Right hindlimb (tissue), 1 donor: ENCODE measurements around the gene AADACL3.

ENCODE experiments used
- DNase-seq: peaks from one replicate; pipeline ENCODE4 v3.0.0-alpha.2; 2018

Gene AADACL3

DNA sequence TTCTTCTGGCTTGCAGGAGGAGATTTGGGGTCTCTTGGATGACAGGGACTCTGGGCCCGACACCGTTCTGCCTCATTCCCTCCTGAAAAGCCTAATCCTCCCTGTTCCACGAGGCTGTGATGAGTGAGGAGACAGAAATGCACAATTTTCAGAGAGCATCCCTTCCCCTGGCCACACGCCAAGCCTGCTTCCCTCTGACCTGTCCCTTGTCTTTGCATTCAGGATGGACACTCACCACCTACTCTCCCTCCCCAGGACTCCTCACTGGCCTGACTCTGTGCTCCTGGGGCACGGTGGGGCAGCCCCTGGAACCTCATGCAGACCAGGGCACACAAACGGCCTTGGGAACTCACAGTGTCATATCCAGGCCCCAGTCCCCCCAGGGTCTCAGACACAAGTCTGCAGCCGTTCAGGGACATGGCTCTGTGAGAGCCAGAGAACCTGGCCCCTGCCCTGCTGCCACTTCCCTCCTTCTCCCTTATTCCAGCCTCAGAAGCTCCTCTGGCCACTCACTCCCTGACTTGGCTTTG lies 54.1 kb downstream of the AADACL3 start:
- no peak for DNase-seq

DNA sequence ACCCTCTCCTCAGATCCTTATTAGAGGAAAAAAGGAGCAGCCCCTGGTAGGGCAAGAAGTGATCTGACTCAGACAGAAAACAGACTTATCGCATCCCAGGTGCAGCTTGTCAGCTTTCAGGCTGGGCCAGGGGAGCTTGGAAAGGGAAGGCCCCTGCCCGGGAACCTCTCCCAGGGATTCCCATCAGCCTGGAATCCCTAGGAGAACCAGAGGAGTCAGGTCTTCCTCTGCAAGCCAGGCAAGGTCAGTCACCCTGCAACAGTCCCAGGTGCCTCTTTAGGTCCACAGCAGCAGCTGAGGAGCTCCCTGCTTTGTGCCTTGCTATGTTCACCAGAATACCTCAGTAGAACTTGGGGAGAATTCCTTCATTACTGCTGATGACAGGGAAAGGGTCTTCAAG lies 54.7 kb downstream of the AADACL3 start:
- DNase-seq, result no peak

DNA sequence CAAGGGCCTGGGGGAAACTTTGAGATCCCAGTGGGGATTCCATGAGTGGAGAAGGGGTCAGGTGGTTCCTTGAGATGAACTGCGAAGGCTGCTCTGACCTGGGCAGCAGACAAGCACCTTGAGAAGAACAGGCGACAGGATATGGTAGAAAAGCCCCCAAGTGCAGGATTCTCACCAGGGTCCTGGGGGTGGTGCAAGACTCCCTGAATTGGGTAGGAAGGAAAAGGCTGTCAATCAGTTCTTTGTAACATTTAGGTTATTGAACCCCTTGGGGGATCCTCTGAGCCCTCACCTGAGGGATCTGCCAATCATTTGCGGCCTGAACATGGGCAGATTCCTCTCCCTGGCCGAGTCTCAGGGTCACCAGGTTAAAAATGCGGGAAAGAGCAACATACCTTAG lies 55.3 kb downstream of the AADACL3 start:
- no peak for DNase-seq

DNA sequence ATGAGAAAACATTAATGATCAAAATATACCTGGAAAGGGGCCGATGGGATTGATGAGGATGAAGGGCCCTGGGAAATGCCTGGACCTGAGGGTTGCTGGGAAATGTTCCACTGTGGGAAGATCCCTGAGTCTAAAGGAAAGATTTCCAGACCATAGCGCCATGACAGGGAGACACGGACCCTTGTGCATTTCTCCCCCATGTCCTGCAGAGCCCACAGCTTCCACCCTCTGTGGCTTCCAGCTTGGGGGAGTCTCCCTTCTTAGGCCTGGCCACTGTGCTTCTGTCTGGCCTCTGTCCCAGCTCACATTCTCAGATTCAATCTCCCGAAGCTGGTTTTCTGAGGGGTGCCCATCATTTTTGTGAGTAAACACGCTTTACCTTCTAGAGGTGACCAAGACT lies 56.6 kb downstream of the AADACL3 start:
- DNase-seq, result no peak

DNA sequence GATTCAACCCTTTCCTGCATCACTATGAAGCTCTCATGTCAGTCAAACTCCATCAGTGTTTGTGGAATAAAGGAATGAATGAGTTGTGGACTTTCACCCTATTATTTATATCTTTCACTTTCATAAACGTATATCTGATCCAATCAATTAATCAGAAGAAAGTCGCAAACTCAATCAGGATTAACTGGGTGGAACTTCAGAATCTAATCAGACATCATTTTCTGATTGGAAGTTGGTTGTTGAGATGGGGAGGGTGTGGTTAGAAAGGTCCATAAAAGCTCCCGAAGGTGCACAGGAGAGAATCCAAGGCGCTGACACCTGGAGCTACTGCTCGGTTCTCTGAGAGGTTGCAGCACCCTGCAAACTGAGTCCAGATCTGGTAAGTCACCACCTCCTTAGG lies 57.5 kb downstream of the AADACL3 start, which contains the start of gene PRAMEF12:
TSS of gene PRAMEF12 (plus strand) at position 301 of the 400 bp plus-strand sequence. CDS start 1,130 bp downstream, outside the sequence.
- no peak for DNase-seq

DNA sequence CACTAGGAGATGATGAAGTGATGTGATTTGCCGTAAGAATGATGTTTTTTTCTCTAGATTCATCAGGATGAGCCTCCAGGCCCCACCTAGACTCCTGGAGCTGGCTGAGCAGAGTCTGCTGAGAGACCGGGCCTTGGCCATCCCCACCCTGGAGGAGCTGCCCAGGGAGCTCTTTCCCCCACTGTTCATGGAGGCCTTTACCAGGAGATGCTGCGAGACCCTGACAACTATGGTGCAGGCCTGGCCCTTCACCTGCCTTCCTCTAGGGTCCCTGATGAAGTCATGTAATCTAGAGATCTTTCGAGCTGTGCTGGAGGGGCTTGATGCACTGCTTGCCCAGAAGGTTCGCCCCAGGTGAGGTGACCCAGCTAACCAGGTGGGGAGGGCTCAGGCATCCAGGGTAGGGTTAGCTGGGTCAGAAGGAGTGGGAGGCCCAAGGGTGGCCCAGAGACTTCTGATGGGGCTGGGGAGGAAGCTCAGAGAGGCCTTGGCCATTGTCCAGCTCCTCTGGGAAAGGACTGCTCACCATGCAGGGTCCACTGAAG lies 59.0 kb downstream of the AADACL3 start:
- no peak for DNase-seq

DNA sequence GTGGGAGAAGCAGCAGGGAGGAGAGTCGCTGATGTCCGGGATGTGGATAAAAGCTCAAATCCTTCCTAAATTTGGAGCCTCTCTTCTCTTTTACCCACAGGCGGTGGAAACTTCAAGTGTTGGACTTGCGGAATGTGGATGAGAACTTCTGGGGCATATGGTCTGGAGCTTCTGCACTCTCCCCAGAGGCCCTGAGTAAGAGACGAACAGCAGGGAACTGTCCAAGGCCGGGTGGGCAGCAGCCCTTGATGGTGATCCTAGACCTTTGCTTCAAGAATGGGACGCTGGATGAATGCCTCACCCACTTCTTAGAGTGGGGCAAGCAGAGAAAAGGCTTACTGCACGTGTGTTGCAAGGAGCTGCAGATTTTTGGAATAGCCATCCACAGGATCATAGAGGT lies 59.5 kb downstream of the AADACL3 start:
- DNase-seq, result no peak

DNA sequence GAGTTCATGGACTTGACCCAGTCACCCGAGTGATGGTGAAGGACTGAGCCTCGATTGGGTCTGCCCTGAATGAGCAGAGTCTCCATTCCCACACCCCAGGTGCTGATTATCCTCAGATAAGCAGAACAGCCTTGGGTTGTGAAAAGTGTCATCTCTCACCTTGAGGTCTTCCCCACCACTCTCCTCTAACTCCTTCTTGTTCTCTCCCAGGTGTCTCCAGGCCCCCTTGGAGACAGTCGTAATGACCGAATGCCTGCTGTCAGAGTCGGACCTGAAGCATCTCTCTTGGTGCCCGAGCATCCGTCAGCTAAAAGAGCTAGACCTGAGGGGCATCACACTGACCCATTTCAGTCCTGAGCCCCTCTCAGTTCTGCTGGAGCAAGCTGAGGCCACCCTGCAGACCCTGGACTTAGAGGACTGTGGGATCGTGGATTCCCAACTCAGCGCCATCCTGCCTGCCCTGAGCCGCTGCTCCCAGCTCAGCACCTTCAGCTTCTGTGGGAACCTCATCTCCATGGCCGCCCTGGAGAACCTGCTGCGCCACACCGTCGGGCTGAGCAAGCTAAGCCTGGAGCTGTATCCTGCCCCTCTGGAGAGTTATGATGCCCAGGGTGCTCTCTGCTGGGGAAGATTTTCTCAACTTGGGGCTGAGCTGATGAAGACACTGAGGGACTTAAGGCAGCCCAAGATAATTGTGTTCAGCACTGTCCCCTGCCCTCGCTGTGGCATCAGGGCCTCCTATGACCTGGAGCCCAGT lies 61.1 kb downstream of the AADACL3 start:
- no peak for DNase-seq
